ENCODE results near the gene ZNF512B.
"Not testable (repeated sequence)": the region's sequence is repeated elsewhere in the genome, so short reads cannot be mapped to it uniquely, and the experiment has no call there.

The ZNF512B gene

GRCh38 chr20:63929473-63929883 lies 40.3 kb downstream of the ZNF512B start:
- not testable (repeated sequence) for DNase-seq

GRCh38 chr20:63929071-63929470 lies 40.7 kb downstream of the ZNF512B start:
- no peak for DNase-seq

- DNase-seq, result no peak
Observed at GRCh38 chr20:63926298-63926697, 43.4 kb downstream of the ZNF512B start.

GRCh38 chr20:63924241-63924640 lies 45.5 kb downstream of the ZNF512B start:
- DNase-seq, result no peak

GRCh38 chr20:63923651-63924050 lies 46.1 kb downstream of the ZNF512B start:
- DNase-seq, result no peak

GRCh38 chr20:63920226-63920625 lies 49.5 kb downstream of the ZNF512B start:
- DNase-seq, result no peak

GRCh38 chr20:63919130-63919529 lies 50.6 kb downstream of the ZNF512B start:
- DNase-seq, result no peak

- no peak for DNase-seq
Observed at GRCh38 chr20:63917811-63918210, 51.9 kb downstream of the ZNF512B start.

- DNase-seq, result not testable (repeated sequence)
Observed at GRCh38 chr20:63916371-63916939, 53.3 kb downstream of the ZNF512B start.

GRCh38 chr20:63915471-63915870 lies 54.3 kb downstream of the ZNF512B start:
- DNase-seq, result no peak

- DNase-seq, result no peak
Observed at GRCh38 chr20:63913768-63914167, 56.0 kb downstream of the ZNF512B start.

- DNase-seq, result no peak
Observed at GRCh38 chr20:63911176-63911575, 58.6 kb downstream of the ZNF512B start.

GRCh38 chr20:63908008-63908682 lies 61.6 kb downstream of the ZNF512B start:
- no peak for DNase-seq
